Loucy (cell line): ENCODE data around the gene GRHL3.

Source experiments
- CTCF ChIP-seq: fragments of 200-600 bp; sonication (generic); conservative IDR thresholded peaks from 2 replicates; pipeline ENCODE4 v1.5.1; 2014; ENCODE audit warnings: mild to moderate bottlenecking, antibody characterized with exemption, low read length
- EZH2phosphoT487 ChIP-seq: fragments of 200-600 bp; IDR thresholded peaks from 2 replicates; pipeline ENCODE4 v1.6.1; 2018; ENCODE audit warnings: antibody characterized with exemption, mild to moderate bottlenecking, moderate library complexity, borderline replicate concordance

- TF ChIP-seq CTCF (no peak), EZH2phosphoT487 (no peak)
Measured at GRCh38 chr1:24355466-24355865, 36.3 kb downstream of the GRHL3 start.
